Measurements from ENCODE around the gene ABCB11. TPM values are rescaled to one million over a fixed set of nuclear protein-coding genes. Genes with fewer than 3 reads are reported as not detected.
"Not testable (repeated sequence)": the region's sequence is repeated elsewhere in the genome, so short reads cannot be mapped to it uniquely, and the experiment has no call there.

The ABCB11 gene
- total and polyA plus RNA-seq, 3 experiments from 2014 or later = not detected

GRCh38 chr2:168894720-168895119 lies 136.4 kb downstream of the ABCB11 start:
- POLR2A ChIA-PET = no interaction called here
- peaks cover 0 to 2% (median 0%) of the 10 kb centered on the region in 3 donors for H3K36me3 Mint-ChIP-seq
- H3K9me3 Mint-ChIP-seq = no peaks in the 10 kb centered on the region

GRCh38 chr2:168894101-168894500 lies 137.0 kb downstream of the ABCB11 start:
- peaks cover 7 to 15% (median 15%) of the 10 kb centered on the region in 3 donors for H3K4me1 Mint-ChIP-seq
- ChIA-PET CTCF (no interaction called here), POLR2A (no interaction called here)
- no peak for DNase-seq
- Histone ChIP-seq H3K27me3 (ENCODE audit: insufficient read depth, low read length, poor library complexity, severe bottlenecking) (no peaks in the 10 kb centered on the region), H3K4me1 (ENCODE audit: insufficient read depth, low read length) (peaks cover 10% of the 10 kb centered on the region), H3K9me3 (ENCODE audit: low read length) (no peaks in the 10 kb centered on the region), H3K4me3 (ENCODE audit: low read length) (no peak overlapping the region), H3K36me3 (ENCODE audit: insufficient read depth, low read length) (no peaks in the 10 kb centered on the region), H3K27ac (ENCODE audit: low read depth, low read length) (no peak overlapping the region)
- H3K9me3 Mint-ChIP-seq = no peaks in the 10 kb centered on the region
- peaks cover 0 to 2% (median 0%) of the 10 kb centered on the region in 3 donors for H3K36me3 Mint-ChIP-seq
- H3K4me3 Mint-ChIP-seq = peak overlapping the region in 1 of 7 donors; percentile 23
- H3K27me3 Mint-ChIP-seq = peaks cover 5 to 6% of the 10 kb centered on the region in 2 donors
- H3K27ac Mint-ChIP-seq = peak overlapping the region in 1 of 8 donors; percentile 26

More at GRCh38 chr2:168894720-168895119, 136.4 kb downstream of the ABCB11 start:
- H3K27me3 ChIP-seq (ENCODE audit: insufficient read depth, low read length, poor library complexity, severe bottlenecking) = no peaks in the 10 kb centered on the region
- Mint-ChIP-seq H3K27me3 (peaks cover 5 to 6% of the 10 kb centered on the region in 2 donors), H3K27ac (no peak overlapping the region), H3K4me1 (peaks cover 7 to 12% (median 11%) of the 10 kb centered on the region in 3 donors), H3K4me3 (no peak overlapping the region)
- no peaks in the 10 kb centered on the region for H3K36me3 ChIP-seq (ENCODE audit: insufficient read depth, low read length)
- no peaks in the 10 kb centered on the region for H3K9me3 ChIP-seq (ENCODE audit: low read length)
- peaks cover 8% of the 10 kb centered on the region for H3K4me1 ChIP-seq (ENCODE audit: insufficient read depth, low read length)
- CTCF ChIA-PET = no interaction called here
- H3K4me3 ChIP-seq (ENCODE audit: low read length) = no peak overlapping the region
- H3K27ac ChIP-seq (ENCODE audit: low read depth, low read length) = no peak overlapping the region
- no peak for DNase-seq

- Histone ChIP-seq H3K36me3 (ENCODE audit: insufficient read depth, low read length) (no peaks in the 10 kb centered on the region), H3K27ac (ENCODE audit: low read depth, low read length) (no peak overlapping the region), H3K4me3 (ENCODE audit: low read length) (no peak overlapping the region), H3K4me1 (ENCODE audit: insufficient read depth, low read length) (peaks cover 10% of the 10 kb centered on the region), H3K27me3 (ENCODE audit: insufficient read depth, low read length, poor library complexity, severe bottlenecking) (no peaks in the 10 kb centered on the region), H3K9me3 (ENCODE audit: low read length) (no peaks in the 10 kb centered on the region)
- DNase-seq = no peak
- no peak overlapping the region for H3K27ac Mint-ChIP-seq
- H3K27me3 Mint-ChIP-seq = peaks cover 5 to 6% of the 10 kb centered on the region in 2 donors
- no peak overlapping the region for H3K4me3 Mint-ChIP-seq
- CTCF ChIA-PET = no interaction called here
- peaks cover 7 to 15% (median 15%) of the 10 kb centered on the region in 3 donors for H3K4me1 Mint-ChIP-seq
- peaks cover 0 to 2% (median 0%) of the 10 kb centered on the region in 3 donors for H3K36me3 Mint-ChIP-seq
- POLR2A ChIA-PET = no interaction called here
- no peaks in the 10 kb centered on the region for H3K9me3 Mint-ChIP-seq
These were observed 138.8 kb downstream of the ABCB11 start for GRCh38 chr2:168892327-168892726.

GRCh38 chr2:168890006-168890782 lies 140.9 kb downstream of the ABCB11 start, which contains the start of gene SPC25:
SPC25 (minus strand) TSS chr2:168890430; CDS start chr2:168889519, 911 bp downstream.
- Mint-ChIP-seq H3K36me3 (peaks cover 0 to 2% (median 0%) of the 10 kb centered on the region in 3 donors), H3K9me3 (no peaks in the 10 kb centered on the region), H3K27ac (peak within 1 kb of the TSS in 7 of 8 donors; percentile 2 to 87 (median 62)), H3K4me1 (peaks cover 7 to 15% (median 15%) of the 10 kb centered on the region in 3 donors), H3K4me3 (peak within 1 kb of the TSS; percentile 86 to 96 (median 92)), H3K27me3 (peaks cover 3 to 5% of the 10 kb centered on the region in 2 donors)
- CTCF ChIA-PET = no interaction called here
- peaks cover 10% of the 10 kb centered on the region for H3K4me1 ChIP-seq (ENCODE audit: insufficient read depth, low read length)
- no peaks in the 10 kb centered on the region for H3K36me3 ChIP-seq (ENCODE audit: insufficient read depth, low read length)
- peak within 1 kb of the TSS; percentile 58 for H3K4me3 ChIP-seq (ENCODE audit: low read length)
- POLR2A ChIA-PET = no interaction called here
- H3K9me3 ChIP-seq (ENCODE audit: low read length) = no peaks in the 10 kb centered on the region
- peak within 1 kb of the TSS; percentile 67 for H3K27ac ChIP-seq (ENCODE audit: low read depth, low read length)
- DNase-seq = peak; percentile 81 to 90 (median 82)
- H3K27me3 ChIP-seq (ENCODE audit: insufficient read depth, low read length, poor library complexity, severe bottlenecking) = no peaks in the 10 kb centered on the region

- H3K9me3 Mint-ChIP-seq = no peaks in the 10 kb centered on the region
- ChIA-PET POLR2A (no interaction called here), CTCF (no interaction called here)
- H3K4me1 Mint-ChIP-seq = peaks cover 7 to 15% (median 15%) of the 10 kb centered on the region in 3 donors
- no peaks in the 10 kb centered on the region for H3K36me3 ChIP-seq (ENCODE audit: insufficient read depth, low read length)
- no peaks in the 10 kb centered on the region for H3K27me3 ChIP-seq (ENCODE audit: insufficient read depth, low read length, poor library complexity, severe bottlenecking)
- peaks cover 2 to 5% of the 10 kb centered on the region in 2 donors for H3K27me3 Mint-ChIP-seq
- no peaks in the 10 kb centered on the region for H3K9me3 ChIP-seq (ENCODE audit: low read length)
- H3K27ac Mint-ChIP-seq = no peak overlapping the region
- H3K4me3 Mint-ChIP-seq = peak overlapping the region; percentile 86 to 96 (median 92)
- peaks cover 10% of the 10 kb centered on the region for H3K4me1 ChIP-seq (ENCODE audit: insufficient read depth, low read length)
- peak overlapping the region; percentile 67 for H3K27ac ChIP-seq (ENCODE audit: low read depth, low read length)
- no peak for DNase-seq
- H3K4me3 ChIP-seq (ENCODE audit: low read length) = peak overlapping the region; percentile 58
- H3K36me3 Mint-ChIP-seq = peaks cover 0 to 2% (median 0%) of the 10 kb centered on the region in 3 donors
These were observed 141.5 kb downstream of the ABCB11 start for GRCh38 chr2:168889635-168890005.

- Mint-ChIP-seq H3K4me1 (peaks cover 6 to 23% (median 19%) of the 10 kb centered on the region in 3 donors), H3K27ac (no peak overlapping the region)
- CTCF ChIA-PET = no interaction called here
These were observed 146.1 kb downstream of the ABCB11 start for GRCh38 chr2:168884975-168885374.

GRCh38 chr2:168882163-168882562 lies 149.0 kb downstream of the ABCB11 start:
- H3K36me3 ChIP-seq (ENCODE audit: insufficient read depth, low read length); H3K36me3 Mint-ChIP-seq; H3K9me3 ChIP-seq (ENCODE audit: low read length); H3K27ac Mint-ChIP-seq; H3K4me1 ChIP-seq (ENCODE audit: insufficient read depth, low read length); H3K27ac ChIP-seq (ENCODE audit: low read depth, low read length); H3K27me3 Mint-ChIP-seq; H3K4me3 ChIP-seq (ENCODE audit: low read length); H3K4me3 Mint-ChIP-seq; H3K27me3 ChIP-seq (ENCODE audit: insufficient read depth, low read length, poor library complexity, severe bottlenecking); CTCF ChIA-PET; POLR2A ChIA-PET; DNase-seq; H3K9me3 Mint-ChIP-seq: not testable (repeated sequence)
- peaks cover 7 to 29% (median 28%) of the 10 kb centered on the region in 3 donors for H3K4me1 Mint-ChIP-seq

More at GRCh38 chr2:168884975-168885374, 146.1 kb downstream of the ABCB11 start:
- no peaks in the 10 kb centered on the region for H3K27me3 Mint-ChIP-seq
- no peaks in the 10 kb centered on the region for H3K9me3 ChIP-seq (ENCODE audit: low read length)
- H3K4me3 ChIP-seq (ENCODE audit: low read length) = no peak overlapping the region
- H3K4me3 Mint-ChIP-seq = no peak overlapping the region
- no peaks in the 10 kb centered on the region for H3K9me3 Mint-ChIP-seq
- no peak overlapping the region for H3K27ac ChIP-seq (ENCODE audit: low read depth, low read length)
- POLR2A ChIA-PET = no interaction called here
- H3K36me3 Mint-ChIP-seq = no peaks in the 10 kb centered on the region
- no peak for DNase-seq
- H3K27me3 ChIP-seq (ENCODE audit: insufficient read depth, low read length, poor library complexity, severe bottlenecking) = no peaks in the 10 kb centered on the region
- no peaks in the 10 kb centered on the region for H3K36me3 ChIP-seq (ENCODE audit: insufficient read depth, low read length)
- peaks cover 5% of the 10 kb centered on the region for H3K4me1 ChIP-seq (ENCODE audit: insufficient read depth, low read length)

GRCh38 chr2:168874368-168875054 lies 156.6 kb downstream of the ABCB11 start:
- no peak overlapping the region for H3K27ac ChIP-seq (ENCODE audit: low read depth, low read length)
- peaks cover 6 to 32% (median 23%) of the 10 kb centered on the region in 3 donors for H3K4me1 Mint-ChIP-seq
- H3K9me3 Mint-ChIP-seq = no peaks in the 10 kb centered on the region
- no peaks in the 10 kb centered on the region for H3K36me3 Mint-ChIP-seq
- H3K27me3 ChIP-seq (ENCODE audit: insufficient read depth, low read length, poor library complexity, severe bottlenecking) = no peaks in the 10 kb centered on the region
- H3K4me1 ChIP-seq (ENCODE audit: insufficient read depth, low read length) = no peaks in the 10 kb centered on the region
- H3K27ac Mint-ChIP-seq = no peak overlapping the region
- no peak overlapping the region for H3K4me3 Mint-ChIP-seq
- no peaks in the 10 kb centered on the region for H3K36me3 ChIP-seq (ENCODE audit: insufficient read depth, low read length)
- no peak overlapping the region for H3K4me3 ChIP-seq (ENCODE audit: low read length)
- no peaks in the 10 kb centered on the region for H3K27me3 Mint-ChIP-seq
- no peaks in the 10 kb centered on the region for H3K9me3 ChIP-seq (ENCODE audit: low read length)
- ChIA-PET POLR2A (no interaction called here), CTCF (no interaction called here)
- no peak for DNase-seq

Data from CD8-positive, alpha-beta memory T cell (primary cell).